Measurements from ENCODE around the gene EIF6.

DNA sequence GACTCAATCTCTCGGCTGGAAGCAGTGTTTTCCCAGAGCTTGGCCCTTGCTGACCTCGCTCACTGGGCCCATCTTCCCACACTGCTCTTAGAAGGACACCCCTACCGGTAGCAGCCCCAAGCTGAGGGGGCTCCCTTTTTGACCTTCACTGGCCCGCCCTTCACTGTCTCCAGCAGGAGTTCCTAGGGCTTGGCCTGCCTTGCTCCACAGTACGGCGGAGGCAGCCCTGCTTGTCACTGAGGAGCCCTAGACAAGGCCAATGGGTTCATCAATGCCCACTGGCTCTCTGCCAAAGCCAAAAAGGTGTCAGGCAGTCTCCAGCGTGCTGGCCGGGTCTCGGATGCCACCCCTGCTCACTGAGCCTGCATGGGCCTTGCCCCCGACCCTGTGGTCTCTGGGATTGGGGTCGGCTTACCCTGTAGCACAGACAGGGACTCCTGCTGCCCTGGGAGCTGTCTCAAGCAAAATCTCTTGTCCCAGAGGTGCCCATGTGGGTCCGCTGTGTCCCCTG, 8.8 kb downstream of the EIF6 start:
- TF ChIP-seq, protein P1, sequence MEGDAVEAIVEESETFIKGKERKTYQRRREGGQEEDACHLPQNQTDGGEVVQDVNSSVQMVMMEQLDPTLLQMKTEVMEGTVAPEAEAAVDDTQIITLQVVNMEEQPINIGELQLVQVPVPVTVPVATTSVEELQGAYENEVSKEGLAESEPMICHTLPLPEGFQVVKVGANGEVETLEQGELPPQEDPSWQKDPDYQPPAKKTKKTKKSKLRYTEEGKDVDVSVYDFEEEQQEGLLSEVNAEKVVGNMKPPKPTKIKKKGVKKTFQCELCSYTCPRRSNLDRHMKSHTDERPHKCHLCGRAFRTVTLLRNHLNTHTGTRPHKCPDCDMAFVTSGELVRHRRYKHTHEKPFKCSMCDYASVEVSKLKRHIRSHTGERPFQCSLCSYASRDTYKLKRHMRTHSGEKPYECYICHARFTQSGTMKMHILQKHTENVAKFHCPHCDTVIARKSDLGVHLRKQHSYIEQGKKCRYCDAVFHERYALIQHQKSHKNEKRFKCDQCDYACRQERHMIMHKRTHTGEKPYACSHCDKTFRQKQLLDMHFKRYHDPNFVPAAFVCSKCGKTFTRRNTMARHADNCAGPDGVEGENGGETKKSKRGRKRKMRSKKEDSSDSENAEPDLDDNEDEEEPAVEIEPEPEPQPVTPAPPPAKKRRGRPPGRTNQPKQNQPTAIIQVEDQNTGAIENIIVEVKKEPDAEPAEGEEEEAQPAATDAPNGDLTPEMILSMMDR (IDR thresholded peaks at IDR 0.05), result no peak
- no peak for TF ChIP-seq EP300 (IDR thresholded peaks at IDR 0.05)
- no peak for TF ChIP-seq POLR2A (IDR thresholded peaks at IDR 0.05)
